Activated CD8-positive, alpha-beta memory T cell treated with anti-CD3 and anti-CD28 coated beads, Interleukin-2, amount 50 U/mL, for 24 hours (primary cell): ENCODE measurements around the gene SERTM2.
"Not testable (repeated sequence)": the region's sequence is repeated elsewhere in the genome, so short reads cannot be mapped to it uniquely, and the experiment has no call there.

Experiments used
- DNase-seq: peaks from one replicate; pipeline ENCODE4 v3.0.0-alpha.2; 2020; ENCODE audit errors: extremely low read depth

SERTM2 gene

GRCh38 chrX:111511477-111511876, at the start of gene SERTM2:
SERTM2 (plus strand) TSS chrX:111511645; CDS start chrX:111518858, 7,213 bp downstream.
- DNase-seq, result no peak

DNA sequence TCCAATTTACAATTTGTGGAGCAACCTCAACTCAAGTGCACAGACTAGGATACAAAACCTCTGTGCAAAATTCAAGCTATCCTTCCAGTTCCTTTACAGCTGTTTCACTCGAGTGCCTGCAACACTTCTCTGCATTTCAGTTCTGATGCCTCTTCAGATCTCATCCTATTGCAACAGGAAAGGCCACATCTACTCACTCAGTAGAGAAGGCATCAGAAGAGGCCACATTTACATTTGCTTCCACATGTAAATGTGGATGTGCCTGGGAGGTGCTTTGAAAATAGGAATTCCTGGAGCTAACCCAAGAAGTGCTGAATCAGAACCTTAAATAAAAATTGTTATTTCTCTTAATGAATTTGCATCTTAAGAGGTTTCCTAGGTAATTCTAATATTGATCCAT, 45.8 kb upstream of the SERTM2 start:
- DNase-seq, result no peak

- DNase-seq, result no peak
Observed at GRCh38 chrX:111467896-111468295, 43.5 kb upstream of the SERTM2 start.

GRCh38 chrX:111470681-111471403, 40.6 kb upstream of the SERTM2 start:
- DNase-seq, result no peak

- no peak for DNase-seq
Observed at GRCh38 chrX:111481896-111482295, 29.5 kb upstream of the SERTM2 start.

DNA sequence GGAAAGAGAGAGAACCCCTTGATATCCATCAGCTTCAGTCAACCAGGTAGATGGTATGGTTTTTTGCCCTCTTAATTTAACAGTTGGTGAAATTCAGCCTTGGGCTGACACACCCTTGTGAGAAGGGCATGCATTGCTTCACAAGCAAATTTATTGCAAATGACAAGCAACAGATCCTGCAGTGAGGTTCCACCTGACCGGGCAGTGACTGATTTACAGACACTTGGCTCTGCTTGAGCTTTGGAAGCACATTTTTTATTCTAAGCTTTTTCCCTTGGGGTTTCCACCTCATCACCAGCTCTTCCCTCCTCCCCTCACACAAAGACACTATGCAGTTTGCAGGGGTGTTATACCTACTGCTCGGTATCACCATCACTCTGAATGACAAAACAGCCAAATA, 28.3 kb upstream of the SERTM2 start:
- DNase-seq, result no peak

GRCh38 chrX:111483881-111484280, 27.6 kb upstream of the SERTM2 start:
- DNase-seq, result no peak

- no peak for DNase-seq
Observed at GRCh38 chrX:111490688-111491087, 20.8 kb upstream of the SERTM2 start.

GRCh38 chrX:111492085-111492484, 19.4 kb upstream of the SERTM2 start:
- DNase-seq, result no peak

GRCh38 chrX:111498538-111499103, 12.8 kb upstream of the SERTM2 start:
- no peak for DNase-seq

DNA sequence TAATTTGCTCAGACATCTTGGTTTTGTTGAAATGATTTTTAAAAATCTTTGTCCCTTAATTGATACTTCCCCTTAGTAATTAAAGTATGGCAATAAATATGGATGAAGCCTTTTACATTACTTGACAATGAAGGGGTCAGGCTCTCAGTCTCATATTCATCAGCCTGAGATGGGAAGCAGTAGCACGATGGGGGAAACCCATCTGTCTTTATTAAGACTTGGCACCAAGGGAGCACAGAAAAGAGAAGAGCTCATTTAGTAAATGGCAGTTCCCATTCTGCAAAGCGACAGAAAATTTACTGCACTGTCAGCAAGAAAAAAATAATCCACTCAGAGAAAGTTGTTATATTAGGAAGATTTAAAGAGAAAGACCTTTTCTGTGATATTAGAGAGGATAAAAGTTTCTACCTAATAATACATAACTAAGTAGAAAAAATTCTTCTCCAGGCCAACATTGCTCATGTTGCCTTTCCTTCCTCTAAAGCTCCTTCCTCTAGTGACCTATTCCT, 7.9 kb upstream of the SERTM2 start:
- no peak for DNase-seq

- no peak for DNase-seq
Observed at GRCh38 chrX:111504941-111505340, 6.5 kb upstream of the SERTM2 start.

- DNase-seq, result no peak
Observed at GRCh38 chrX:111505783-111506182, 5.7 kb upstream of the SERTM2 start.

DNA sequence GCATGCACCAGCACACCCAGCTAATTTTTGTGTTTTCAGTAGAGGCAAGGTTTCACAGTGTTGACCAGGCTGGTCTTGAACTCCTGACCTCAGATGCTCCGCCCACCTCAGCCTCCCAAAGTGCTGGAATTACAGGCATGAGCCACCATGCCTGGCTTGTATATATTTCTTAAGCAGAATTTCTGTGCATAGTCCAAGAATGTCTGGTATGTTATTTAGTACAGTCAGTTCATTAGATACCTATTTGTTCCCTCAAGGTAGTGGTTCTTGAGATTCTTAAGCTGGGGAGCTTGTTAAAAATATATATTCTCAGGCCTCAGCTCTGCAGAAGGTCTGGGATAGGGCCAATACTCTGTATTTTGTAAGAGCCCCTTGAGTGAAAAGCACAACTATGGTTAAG, 4.6 kb upstream of the SERTM2 start:
- no peak for DNase-seq

- no peak for DNase-seq
Observed at GRCh38 chrX:111507933-111508332, 3.5 kb upstream of the SERTM2 start.

- no peak for DNase-seq
Observed at GRCh38 chrX:111515298-111515697, 3.9 kb downstream of the SERTM2 start.

GRCh38 chrX:111518667-111519066, 7.2 kb downstream of the SERTM2 start:
- DNase-seq, result no peak

DNA sequence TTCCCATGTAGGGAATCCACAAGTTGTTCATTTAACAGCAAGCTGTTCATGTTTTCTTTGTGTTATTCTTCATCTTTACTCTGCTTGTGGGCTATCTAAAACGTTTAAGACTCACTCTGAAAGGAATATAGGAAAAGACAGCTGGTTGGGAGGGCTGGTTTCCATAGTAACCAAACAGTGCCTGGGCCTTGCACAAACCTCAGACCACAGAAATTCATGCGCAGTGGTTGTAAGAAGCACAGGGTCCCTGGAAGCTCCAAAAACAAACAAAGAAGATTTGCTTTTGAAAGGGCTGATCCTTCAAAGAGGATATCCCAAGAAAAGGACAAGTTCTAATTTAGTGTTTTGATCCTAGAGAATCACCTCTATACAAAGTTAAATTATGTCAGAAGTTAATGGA, 7.8 kb downstream of the SERTM2 start:
- no peak for DNase-seq

- DNase-seq, result no peak
Observed at GRCh38 chrX:111520506-111520905, 9.1 kb downstream of the SERTM2 start.

DNA sequence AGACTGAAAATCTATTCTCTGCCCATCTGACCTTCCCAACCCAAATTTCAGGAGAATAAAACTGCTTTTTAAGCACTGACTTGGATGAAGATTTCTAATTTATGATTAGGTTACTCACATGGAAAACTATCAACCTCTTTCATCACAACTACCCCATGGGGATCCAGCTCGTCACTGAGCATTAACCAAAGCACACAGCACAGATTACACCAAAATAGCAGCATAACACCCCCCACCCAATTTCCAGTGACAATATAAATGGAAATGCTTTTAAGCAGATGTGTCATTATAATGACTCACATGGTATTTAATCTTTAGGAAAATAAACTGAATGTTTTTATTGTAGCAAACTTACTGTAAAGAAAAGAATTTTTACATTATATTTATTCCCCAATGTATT, 9.7 kb downstream of the SERTM2 start:
- no peak for DNase-seq

GRCh38 chrX:111543212-111543741, 31.8 kb downstream of the SERTM2 start:
- DNase-seq, result no peak

DNA sequence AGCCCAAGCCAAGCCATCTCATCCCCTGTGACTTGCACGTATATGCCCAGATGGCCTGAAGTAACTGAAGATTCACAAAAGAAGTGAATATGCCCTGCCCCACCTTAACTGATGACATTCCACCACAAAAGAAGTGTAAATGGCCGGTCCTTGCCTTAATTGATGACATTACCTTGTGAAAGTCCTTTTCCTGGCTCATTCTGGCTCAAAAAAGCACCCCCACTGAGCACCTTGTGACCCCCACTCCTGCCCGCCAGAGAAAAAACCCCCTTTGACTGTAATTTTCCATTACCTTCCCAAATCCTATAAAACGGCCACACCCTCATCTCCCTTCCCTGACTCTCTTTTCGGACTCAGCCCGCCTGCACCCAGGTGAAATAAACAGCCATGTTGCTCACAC, 37.8 kb downstream of the SERTM2 start:
- DNase-seq, result not testable (repeated sequence)

GRCh38 chrX:111555406-111555958, 44.0 kb downstream of the SERTM2 start:
- DNase-seq, result no peak
